Stimulated activated CD8-positive, alpha-beta memory T cell treated with anti-CD3 and anti-CD28 coated beads, Interleukin-15, amount 100 ng/mL, for 4 hours (primary cell): ENCODE data around the gene SEPTIN2.
"Not testable (repeated sequence)": the region's sequence is repeated elsewhere in the genome, so short reads cannot be mapped to it uniquely, and the experiment has no call there.

Experiments used
- DNase-seq, 2 donors: peaks; one replicate each; pipeline ENCODE4 v3.0.0-alpha.2; 2020; ENCODE audit warnings: low read depth in 2 of 2

Gene SEPTIN2

GRCh38 chr2:241379481-241380480, 64.1 kb downstream of the SEPTIN2 start:
- DNase-seq: no peak

- no peak for DNase-seq
Observed at GRCh38 chr2:241381872-241382271, 66.1 kb downstream of the SEPTIN2 start.

- not testable (repeated sequence) for DNase-seq
Observed at GRCh38 chr2:241385450-241385849, 69.7 kb downstream of the SEPTIN2 start.

GRCh38 chr2:241386519-241386918, 70.8 kb downstream of the SEPTIN2 start:
- DNase-seq: no peak

- no peak for DNase-seq
Observed at GRCh38 chr2:241389697-241390096, 74.0 kb downstream of the SEPTIN2 start.

GRCh38 chr2:241390301-241391206, 74.8 kb downstream of the SEPTIN2 start:
- no peak for DNase-seq

GRCh38 chr2:241391892-241392665, 76.4 kb downstream of the SEPTIN2 start:
- no peak for DNase-seq

- DNase-seq: not testable (repeated sequence)
Observed at GRCh38 chr2:241392753-241393152, 77.0 kb downstream of the SEPTIN2 start.

GRCh38 chr2:241393524-241394196, 77.9 kb downstream of the SEPTIN2 start:
- no peak for DNase-seq

GRCh38 chr2:241396809-241397208, 81.1 kb downstream of the SEPTIN2 start:
- not testable (repeated sequence) for DNase-seq

- DNase-seq: no peak
Observed at GRCh38 chr2:241399941-241400922, 84.5 kb downstream of the SEPTIN2 start.
